Endothelial cell (in vitro differentiated cells): ENCODE data around the gene STUB1. TPM values are rescaled to one million over a fixed set of nuclear protein-coding genes. Genes with fewer than 3 reads are reported as not detected.
A peak's percentile ranks its signal among the peaks of the same experiment; 100 is the strongest.

ENCODE experiments used
- DNase-seq: peaks from one replicate; pipeline ENCODE4 v3.0.0; 2021; ENCODE audit warnings: low spot score
- H3K27ac Mint-ChIP-seq: one replicate; pipeline ENCODE4 v1.8.0; 2021; ENCODE audit warnings: mixed read lengths, inconsistent platforms; ENCODE audit not compliant: unreplicated experiment
- H3K27me3 Mint-ChIP-seq: one replicate; pipeline ENCODE4 v1.8.0; 2021; ENCODE audit warnings: mild to moderate bottlenecking, moderate library complexity, mixed read lengths, inconsistent platforms; ENCODE audit not compliant: unreplicated experiment
- H3K36me3 Mint-ChIP-seq: one replicate; pipeline ENCODE4 v1.8.0; 2021; ENCODE audit warnings: mild to moderate bottlenecking, low read depth, mixed read lengths, inconsistent platforms; ENCODE audit not compliant: unreplicated experiment
- H3K4me1 Mint-ChIP-seq: one replicate; pipeline ENCODE4 v1.8.0; 2021; ENCODE audit warnings: mild to moderate bottlenecking, mixed read lengths, inconsistent platforms; ENCODE audit not compliant: unreplicated experiment
- H3K4me3 Mint-ChIP-seq: one replicate; pipeline ENCODE4 v1.8.0; 2021; ENCODE audit warnings: mild to moderate bottlenecking, mixed read lengths, inconsistent platforms; ENCODE audit not compliant: unreplicated experiment
- H3K9me3 Mint-ChIP-seq: one replicate; pipeline ENCODE4 v1.8.0; 2021; ENCODE audit warnings: mixed read lengths, inconsistent platforms; ENCODE audit not compliant: unreplicated experiment
- total RNA-seq: library from RNA; stranded (reverse); fragmentation: NEBNext Ultra II Directional; extraction: Animal tissue kit (Norgen Biotek cat#: 25700); gene quantifications from one replicate; pipeline ENCODE4 v1.2.1, GENCODE V29; 2021; ENCODE audit not compliant: unreplicated experiment
- TF ChIP-seq, protein P1 (sequence below): fragments of 200-600 bp; sonication (generic); IDR thresholded peaks from one replicate; pipeline ENCODE4 v1.5.0; 2021; ENCODE audit warnings: antibody characterized with exemption; ENCODE audit not compliant: unreplicated experiment

Gene STUB1
- total RNA-seq, 1 donor from 2014 or later: 93.7 TPM

DNA sequence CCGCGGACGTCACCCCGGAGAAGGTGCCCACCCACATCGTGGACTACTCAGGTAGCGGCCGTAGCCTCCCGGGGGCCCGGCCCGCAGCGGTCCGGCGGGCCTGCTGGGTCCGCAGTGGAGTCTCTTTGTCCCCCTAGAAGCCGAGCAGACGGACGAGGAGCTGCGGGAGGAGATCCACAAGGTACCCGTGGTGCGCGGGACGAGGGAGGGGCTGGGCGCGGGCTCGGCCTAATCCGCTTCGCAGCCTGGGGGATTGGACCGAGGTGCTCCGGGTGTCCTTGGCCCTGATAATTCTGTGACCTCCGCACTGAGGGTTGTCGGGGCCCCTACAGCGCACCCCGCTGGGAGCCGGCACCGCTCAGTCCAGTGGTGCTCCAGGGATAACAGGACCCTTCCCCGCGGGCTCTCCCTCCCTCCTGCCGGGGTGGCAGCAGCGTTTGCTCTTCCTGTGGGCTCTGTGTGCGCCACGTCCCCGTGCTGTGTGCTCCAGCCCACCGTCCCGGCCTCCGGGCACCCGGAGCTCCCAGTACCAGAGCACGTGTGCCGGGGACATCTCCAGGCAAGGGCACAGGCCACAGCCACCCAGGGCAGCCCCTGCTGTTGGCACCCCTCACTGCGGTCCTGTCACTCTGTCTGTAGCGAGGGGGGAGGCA lies 11.6 kb upstream of the STUB1 start:
- no peak for DNase-seq
- H3K36me3 Mint-ChIP-seq: no peaks in the 10 kb centered on the region
- no peaks in the 10 kb centered on the region for H3K9me3 Mint-ChIP-seq
- TF ChIP-seq, protein P1, sequence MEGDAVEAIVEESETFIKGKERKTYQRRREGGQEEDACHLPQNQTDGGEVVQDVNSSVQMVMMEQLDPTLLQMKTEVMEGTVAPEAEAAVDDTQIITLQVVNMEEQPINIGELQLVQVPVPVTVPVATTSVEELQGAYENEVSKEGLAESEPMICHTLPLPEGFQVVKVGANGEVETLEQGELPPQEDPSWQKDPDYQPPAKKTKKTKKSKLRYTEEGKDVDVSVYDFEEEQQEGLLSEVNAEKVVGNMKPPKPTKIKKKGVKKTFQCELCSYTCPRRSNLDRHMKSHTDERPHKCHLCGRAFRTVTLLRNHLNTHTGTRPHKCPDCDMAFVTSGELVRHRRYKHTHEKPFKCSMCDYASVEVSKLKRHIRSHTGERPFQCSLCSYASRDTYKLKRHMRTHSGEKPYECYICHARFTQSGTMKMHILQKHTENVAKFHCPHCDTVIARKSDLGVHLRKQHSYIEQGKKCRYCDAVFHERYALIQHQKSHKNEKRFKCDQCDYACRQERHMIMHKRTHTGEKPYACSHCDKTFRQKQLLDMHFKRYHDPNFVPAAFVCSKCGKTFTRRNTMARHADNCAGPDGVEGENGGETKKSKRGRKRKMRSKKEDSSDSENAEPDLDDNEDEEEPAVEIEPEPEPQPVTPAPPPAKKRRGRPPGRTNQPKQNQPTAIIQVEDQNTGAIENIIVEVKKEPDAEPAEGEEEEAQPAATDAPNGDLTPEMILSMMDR: no peak
- peaks cover 5% of the 10 kb centered on the region for H3K27me3 Mint-ChIP-seq
- no peaks in the 10 kb centered on the region for H3K4me1 Mint-ChIP-seq
- no peak overlapping the region for H3K27ac Mint-ChIP-seq
- H3K4me3 Mint-ChIP-seq: peak overlapping the region; percentile 81

DNA sequence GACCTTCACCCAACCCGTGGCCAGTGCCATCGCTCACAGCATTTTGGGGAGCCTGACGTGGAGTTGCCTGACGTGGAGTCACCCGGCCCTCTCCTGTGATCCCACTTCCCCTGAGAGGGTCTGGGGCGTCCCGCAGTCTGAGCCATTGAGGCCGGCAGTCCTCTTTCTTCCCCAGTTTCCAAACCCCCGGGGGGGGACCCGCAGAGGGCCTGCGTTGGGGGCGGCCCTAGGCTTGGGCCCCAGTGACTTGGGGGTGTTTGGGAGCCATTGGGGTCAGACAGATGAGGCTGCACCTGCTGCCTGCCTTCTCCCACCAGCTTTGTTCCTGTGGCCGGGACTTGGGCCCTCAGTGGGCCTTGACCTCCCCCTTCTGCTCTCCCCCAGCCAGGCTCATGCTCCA lies 10.5 kb upstream of the STUB1 start:
- Mint-ChIP-seq H3K9me3 (no peaks in the 10 kb centered on the region), H3K4me3 (no peak overlapping the region), H3K4me1 (no peaks in the 10 kb centered on the region), H3K36me3 (no peaks in the 10 kb centered on the region), H3K27me3 (peaks cover 5% of the 10 kb centered on the region), H3K27ac (no peak overlapping the region)
- TF ChIP-seq, protein P1: no peak
- DNase-seq: no peak

- DNase-seq: no peak
- Mint-ChIP-seq H3K36me3 (no peaks in the 10 kb centered on the region), H3K4me3 (no peak overlapping the region), H3K27me3 (peaks cover 8% of the 10 kb centered on the region), H3K4me1 (no peaks in the 10 kb centered on the region), H3K9me3 (no peaks in the 10 kb centered on the region), H3K27ac (no peak overlapping the region)
- TF ChIP-seq, protein P1: no peak
Observed at GRCh38 chr16:670485-671352, 9.5 kb upstream of the STUB1 start.

GRCh38 chr16:671353-672131 lies 8.7 kb upstream of the STUB1 start:
- Mint-ChIP-seq H3K4me3 (no peak overlapping the region), H3K36me3 (no peaks in the 10 kb centered on the region), H3K27ac (no peak overlapping the region), H3K27me3 (peaks cover 8% of the 10 kb centered on the region), H3K4me1 (no peaks in the 10 kb centered on the region), H3K9me3 (no peaks in the 10 kb centered on the region)
- TF ChIP-seq, protein P1: no peak
- DNase-seq: no peak
